Neural cell (in vitro differentiated cells): ENCODE data around the gene TAGLN.

Experiments used
- MXI1 ChIP-seq: fragments of 450-650 bp; conservative IDR thresholded peaks from 2 replicates; pipeline ENCODE4 v1.6.1; 2014; ENCODE audit warnings: antibody characterized with exemption, mild to moderate bottlenecking; ENCODE audit not compliant: poor library complexity, severe bottlenecking
- POLR2AphosphoS5 ChIP-seq: IDR thresholded peaks from 2 replicates; pipeline ENCODE4 v1.6.1; 2012
- REST ChIP-seq: IDR thresholded peaks from 2 replicates; pipeline ENCODE4 v1.6.1; 2012; ENCODE audit warnings: borderline replicate concordance
- TF ChIP-seq, protein P1 (sequence below): fragments of 450-650 bp; IDR thresholded peaks from 2 replicates; pipeline ENCODE4 v1.5.1; 2014; ENCODE audit warnings: antibody characterized with exemption, mild to moderate bottlenecking, moderate library complexity; ENCODE audit not compliant: poor library complexity, severe bottlenecking

DNA sequence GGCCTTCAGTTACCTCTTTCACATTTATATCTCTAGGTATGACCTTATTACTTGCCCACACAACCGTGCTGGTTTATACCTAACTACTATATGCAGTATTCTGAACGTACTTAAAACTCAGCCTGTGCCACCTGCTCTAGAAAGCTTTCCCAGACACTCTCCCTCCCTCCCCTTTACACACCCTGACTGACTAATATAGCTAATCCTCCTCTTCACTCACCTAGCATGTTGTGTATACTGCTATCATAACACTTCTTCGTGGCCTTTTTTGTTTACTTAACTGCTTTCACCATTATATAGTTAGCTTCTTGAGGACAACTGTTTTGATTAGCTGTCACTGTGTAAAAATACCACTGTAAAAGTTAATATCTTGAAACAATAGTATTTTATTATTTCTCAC is 56.8 kb downstream of the TAGLN start:
- TF ChIP-seq, protein P1, sequence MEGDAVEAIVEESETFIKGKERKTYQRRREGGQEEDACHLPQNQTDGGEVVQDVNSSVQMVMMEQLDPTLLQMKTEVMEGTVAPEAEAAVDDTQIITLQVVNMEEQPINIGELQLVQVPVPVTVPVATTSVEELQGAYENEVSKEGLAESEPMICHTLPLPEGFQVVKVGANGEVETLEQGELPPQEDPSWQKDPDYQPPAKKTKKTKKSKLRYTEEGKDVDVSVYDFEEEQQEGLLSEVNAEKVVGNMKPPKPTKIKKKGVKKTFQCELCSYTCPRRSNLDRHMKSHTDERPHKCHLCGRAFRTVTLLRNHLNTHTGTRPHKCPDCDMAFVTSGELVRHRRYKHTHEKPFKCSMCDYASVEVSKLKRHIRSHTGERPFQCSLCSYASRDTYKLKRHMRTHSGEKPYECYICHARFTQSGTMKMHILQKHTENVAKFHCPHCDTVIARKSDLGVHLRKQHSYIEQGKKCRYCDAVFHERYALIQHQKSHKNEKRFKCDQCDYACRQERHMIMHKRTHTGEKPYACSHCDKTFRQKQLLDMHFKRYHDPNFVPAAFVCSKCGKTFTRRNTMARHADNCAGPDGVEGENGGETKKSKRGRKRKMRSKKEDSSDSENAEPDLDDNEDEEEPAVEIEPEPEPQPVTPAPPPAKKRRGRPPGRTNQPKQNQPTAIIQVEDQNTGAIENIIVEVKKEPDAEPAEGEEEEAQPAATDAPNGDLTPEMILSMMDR: no peak
- no peak for TF ChIP-seq MXI1
- TF ChIP-seq REST: no peak
- TF ChIP-seq POLR2AphosphoS5: no peak
